ENCODE measurements around the gene TCF12.

Gene TCF12

DNA sequence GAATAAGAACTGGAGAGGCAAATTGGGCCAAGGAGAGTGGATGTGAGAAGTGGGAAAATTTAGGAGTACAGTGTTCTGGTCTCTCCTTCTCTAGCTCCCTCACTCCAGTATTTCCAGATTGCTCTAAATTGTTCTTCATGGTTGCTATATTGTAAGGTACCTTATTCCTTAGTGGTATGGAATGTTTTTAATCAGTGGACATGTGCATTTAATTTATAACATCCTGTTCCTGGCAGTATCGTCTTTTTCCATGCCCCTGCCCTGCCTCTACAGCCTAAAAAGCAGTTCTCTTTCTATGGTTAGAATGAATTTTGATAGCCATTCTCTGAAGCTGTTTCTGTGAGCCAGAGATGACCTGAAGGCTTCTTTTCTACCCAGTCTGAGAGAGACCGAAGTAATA is 180.5 kb downstream of the TCF12 start:
- DNase-seq (ENCODE audit: low spot score in 2 of 2), result no peak
- no peaks in the 10 kb centered on the region for H3K9me3 ChIP-seq
- H3K36me3 ChIP-seq (replicated peaks), result no peaks in the 10 kb centered on the region
- in situ Hi-C loops (cut with MboI; ENCODE audit: low sequenced_read_pairs), result no loop called here
- H3K27me3 ChIP-seq (ENCODE audit: low read depth), result no peaks in the 10 kb centered on the region
- H3K4me1 ChIP-seq, result 0 out of 2 replicates have a peak, but pooled peaks cover 5% of the 10 kb centered on the region
- H3K4me3 ChIP-seq, result no peak overlapping the region

- no peaks in the 10 kb centered on the region for H3K27me3 ChIP-seq (ENCODE audit: low read depth)
- no peak for DNase-seq (ENCODE audit: low spot score in 2 of 2)
- H3K9me3 ChIP-seq, result no peaks in the 10 kb centered on the region
- in situ Hi-C loops (cut with MboI; ENCODE audit: low sequenced_read_pairs), result no loop called here
- H3K4me3 ChIP-seq, result no peak overlapping the region
- no peaks in the 10 kb centered on the region for H3K36me3 ChIP-seq (replicated peaks)
- no peaks in the 10 kb centered on the region for H3K4me1 ChIP-seq
These were observed 181.7 kb downstream of the TCF12 start for GRCh38 chr15:57100136-57100539.

GRCh38 chr15:57102858-57103257 is 184.4 kb downstream of the TCF12 start:
- in situ Hi-C loops (cut with MboI; ENCODE audit: low sequenced_read_pairs), result no loop called here
- H3K4me1 ChIP-seq, result no peaks in the 10 kb centered on the region

GRCh38 chr15:57108296-57108695 is 189.9 kb downstream of the TCF12 start:
- no peak overlapping the region for H3K4me3 ChIP-seq
- H3K9me3 ChIP-seq, result no peaks in the 10 kb centered on the region
- no peak for DNase-seq (ENCODE audit: low spot score in 2 of 2)
- in situ Hi-C loops (cut with MboI; ENCODE audit: low sequenced_read_pairs), result no loop called here
- no peaks in the 10 kb centered on the region for H3K36me3 ChIP-seq (replicated peaks)
- H3K4me1 ChIP-seq, result no peaks in the 10 kb centered on the region
- no peaks in the 10 kb centered on the region for H3K27me3 ChIP-seq (ENCODE audit: low read depth)

More at GRCh38 chr15:57102858-57103257, 184.4 kb downstream of the TCF12 start:
- H3K9me3 ChIP-seq, result no peaks in the 10 kb centered on the region
- no peaks in the 10 kb centered on the region for H3K36me3 ChIP-seq (replicated peaks)
- H3K4me3 ChIP-seq, result no peak overlapping the region
- no peak for DNase-seq (ENCODE audit: low spot score in 2 of 2)
- H3K27me3 ChIP-seq (ENCODE audit: low read depth), result no peaks in the 10 kb centered on the region

- Histone ChIP-seq H3K27me3 (ENCODE audit: low read depth) (no peaks in the 10 kb centered on the region), H3K9me3 (no peaks in the 10 kb centered on the region), H3K4me1 (no peaks in the 10 kb centered on the region), H3K4me3 (no peak overlapping the region), H3K36me3 (replicated peaks) (no peaks in the 10 kb centered on the region)
- in situ Hi-C loops (cut with MboI; ENCODE audit: low sequenced_read_pairs), result no loop called here
- no peak for DNase-seq (ENCODE audit: low spot score in 2 of 2)
These were observed 190.6 kb downstream of the TCF12 start for GRCh38 chr15:57109005-57109404.

GRCh38 chr15:57111002-57111401 is 192.6 kb downstream of the TCF12 start:
- H3K27me3 ChIP-seq (ENCODE audit: low read depth), result no peaks in the 10 kb centered on the region

GRCh38 chr15:57112178-57112577 is 193.7 kb downstream of the TCF12 start:
- H3K4me1 ChIP-seq, result no peaks in the 10 kb centered on the region
- in situ Hi-C loops (cut with MboI; ENCODE audit: low sequenced_read_pairs), result no loop called here

More at GRCh38 chr15:57111002-57111401, 192.6 kb downstream of the TCF12 start:
- in situ Hi-C loops (cut with MboI; ENCODE audit: low sequenced_read_pairs), result no loop called here
- no peaks in the 10 kb centered on the region for H3K36me3 ChIP-seq (replicated peaks)
- no peaks in the 10 kb centered on the region for H3K4me1 ChIP-seq
- H3K4me3 ChIP-seq, result no peak overlapping the region
- no peaks in the 10 kb centered on the region for H3K9me3 ChIP-seq
- DNase-seq (ENCODE audit: low spot score in 2 of 2), result no peak

DNA sequence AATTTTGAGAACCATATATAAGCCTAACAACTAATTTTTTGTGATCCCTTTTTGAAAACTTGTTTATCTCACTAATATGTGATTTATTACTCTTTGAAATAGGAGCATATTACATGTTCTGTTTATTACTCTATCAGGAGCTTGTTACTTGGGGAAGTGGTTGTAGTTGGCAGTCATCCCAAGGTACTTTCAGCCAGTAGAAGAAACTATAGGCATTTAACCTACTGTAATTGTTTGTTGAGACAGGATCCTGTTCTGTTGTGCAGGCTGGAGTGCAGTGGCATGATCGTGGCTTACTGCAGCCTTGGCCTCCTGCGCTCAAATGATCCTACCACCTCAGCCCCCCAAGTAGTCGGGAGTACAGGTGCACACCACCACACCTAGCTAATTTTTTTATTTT is 195.6 kb downstream of the TCF12 start:
- DNase-seq (ENCODE audit: low spot score in 2 of 2), result no peak
- in situ Hi-C loops (cut with MboI; ENCODE audit: low sequenced_read_pairs), result no loop called here
- no peaks in the 10 kb centered on the region for H3K36me3 ChIP-seq (replicated peaks)
- H3K27me3 ChIP-seq (ENCODE audit: low read depth), result no peaks in the 10 kb centered on the region
- no peak overlapping the region for H3K4me3 ChIP-seq
- H3K4me1 ChIP-seq, result peaks cover 8% of the 10 kb centered on the region
- H3K9me3 ChIP-seq, result no peaks in the 10 kb centered on the region

More at GRCh38 chr15:57112178-57112577, 193.7 kb downstream of the TCF12 start:
- DNase-seq (ENCODE audit: low spot score in 2 of 2), result no peak
- H3K27me3 ChIP-seq (ENCODE audit: low read depth), result no peaks in the 10 kb centered on the region
- no peaks in the 10 kb centered on the region for H3K36me3 ChIP-seq (replicated peaks)
- H3K9me3 ChIP-seq, result no peaks in the 10 kb centered on the region
- H3K4me3 ChIP-seq, result no peak overlapping the region

DNA sequence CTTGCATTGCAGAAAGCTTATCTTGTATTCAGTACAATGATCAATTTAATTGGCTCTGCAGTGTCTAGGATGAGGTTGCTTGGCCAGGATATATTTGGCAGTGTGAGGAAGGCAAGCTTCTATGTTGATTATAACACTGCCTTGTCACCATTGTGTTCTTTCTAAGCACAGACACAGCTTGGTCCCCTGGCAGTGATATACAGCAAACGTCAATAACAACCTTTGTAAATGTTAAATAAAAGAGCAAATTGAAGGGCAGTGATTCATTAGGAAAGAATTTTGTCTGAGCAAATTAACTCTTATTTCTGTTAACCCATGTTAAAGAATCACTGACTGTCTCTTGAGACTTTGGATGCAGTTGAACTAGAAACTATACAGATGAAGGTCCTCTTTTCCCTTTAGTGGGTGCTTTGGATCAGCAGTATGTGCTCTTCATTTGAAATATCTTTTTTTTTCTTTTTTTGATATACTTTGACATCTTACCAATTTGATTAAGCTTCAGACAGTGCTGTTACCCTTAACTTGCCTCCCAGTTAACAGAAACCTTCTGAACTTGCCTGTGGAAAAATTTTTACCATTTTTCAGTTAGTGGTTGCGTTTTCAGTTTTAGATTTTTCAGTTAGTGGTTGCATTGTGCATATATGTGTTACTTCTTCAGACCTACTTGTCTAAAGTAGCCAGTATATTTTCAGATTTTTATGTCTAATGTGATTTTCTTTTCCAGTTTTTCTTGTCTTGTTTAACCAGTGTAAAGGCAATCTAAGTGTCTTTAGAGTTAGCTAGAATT is 199.8 kb downstream of the TCF12 start:
- H3K36me3 ChIP-seq (replicated peaks), result no peaks in the 10 kb centered on the region
- H3K27me3 ChIP-seq (ENCODE audit: low read depth), result no peaks in the 10 kb centered on the region
- H3K4me3 ChIP-seq, result no peak overlapping the region
- H3K9me3 ChIP-seq, result no peaks in the 10 kb centered on the region
- in situ Hi-C loops (cut with MboI; ENCODE audit: low sequenced_read_pairs), result no loop called here
- DNase-seq (ENCODE audit: low spot score in 2 of 2), result peak; percentile 14 to 30
- H3K4me1 ChIP-seq, result peaks cover 21% of the 10 kb centered on the region

DNA sequence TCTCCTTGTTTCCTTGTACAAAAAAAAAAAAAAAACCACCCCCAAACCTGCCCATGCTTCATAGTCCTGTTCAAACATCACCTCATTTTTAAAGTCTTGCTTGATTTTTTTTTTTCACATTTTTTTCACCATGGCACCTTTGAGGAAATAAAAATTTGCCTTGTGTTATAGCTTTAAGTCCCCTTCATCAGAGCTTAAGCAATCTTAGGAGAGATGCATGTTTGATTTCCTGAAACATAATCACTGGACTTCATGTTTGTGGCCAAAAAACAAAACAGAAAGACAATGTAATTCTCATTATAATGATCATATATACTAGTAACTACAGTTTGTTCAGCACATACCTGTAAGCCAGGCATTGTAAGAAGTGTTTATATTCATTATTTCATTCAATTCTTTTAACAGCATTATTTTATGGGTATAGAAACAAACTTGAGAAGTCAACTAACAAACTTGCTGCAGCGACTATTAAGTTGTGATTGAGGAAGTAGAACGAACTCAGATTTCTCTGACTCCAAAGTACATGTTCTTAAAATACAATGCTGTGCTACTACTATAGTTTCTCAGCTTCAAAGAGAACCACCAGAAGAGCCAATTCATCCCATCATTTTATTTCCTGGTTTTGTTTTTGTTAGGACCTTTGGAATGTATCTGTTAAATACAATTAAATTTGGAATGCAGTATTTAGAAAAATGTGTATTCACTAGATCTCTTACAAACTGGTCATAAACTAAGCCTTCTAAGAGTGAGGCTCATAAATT is 203.8 kb downstream of the TCF12 start:
- H3K27me3 ChIP-seq (ENCODE audit: low read depth), result no peaks in the 10 kb centered on the region
- H3K4me3 ChIP-seq, result no peak overlapping the region
- no peaks in the 10 kb centered on the region for H3K9me3 ChIP-seq
- in situ Hi-C loops (cut with MboI; ENCODE audit: low sequenced_read_pairs), result no loop called here
- H3K4me1 ChIP-seq, result peaks cover 21% of the 10 kb centered on the region
- H3K36me3 ChIP-seq (replicated peaks), result no peaks in the 10 kb centered on the region
- DNase-seq (ENCODE audit: low spot score in 2 of 2), result peak in 1 of 2 experiments; percentile 42

DNA sequence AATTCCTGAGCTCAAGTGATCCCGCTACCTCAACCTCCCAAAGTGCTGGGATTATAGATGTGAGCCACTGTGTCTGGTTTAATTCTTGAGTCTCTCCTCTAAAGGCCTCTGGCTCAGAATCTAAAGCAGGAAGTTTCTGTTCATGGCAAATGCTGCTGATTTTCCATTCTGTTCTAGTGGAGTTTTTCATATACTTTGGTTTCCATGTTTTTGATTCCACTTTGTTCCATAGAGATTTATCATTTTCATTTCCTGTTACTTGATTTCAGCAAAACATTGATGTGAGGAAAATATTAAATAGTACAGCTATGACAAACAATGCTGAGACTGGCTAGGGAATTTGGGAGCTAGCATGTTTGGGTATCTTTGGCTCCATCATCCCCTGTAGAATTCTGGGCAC is 205.6 kb downstream of the TCF12 start:
- Histone ChIP-seq H3K4me1 (peaks cover 13% of the 10 kb centered on the region), H3K36me3 (replicated peaks) (no peaks in the 10 kb centered on the region), H3K4me3 (no peak overlapping the region), H3K27me3 (ENCODE audit: low read depth) (no peaks in the 10 kb centered on the region), H3K9me3 (no peaks in the 10 kb centered on the region)
- in situ Hi-C loops (cut with MboI; ENCODE audit: low sequenced_read_pairs), result no loop called here
- no peak for DNase-seq (ENCODE audit: low spot score in 2 of 2)

DNA sequence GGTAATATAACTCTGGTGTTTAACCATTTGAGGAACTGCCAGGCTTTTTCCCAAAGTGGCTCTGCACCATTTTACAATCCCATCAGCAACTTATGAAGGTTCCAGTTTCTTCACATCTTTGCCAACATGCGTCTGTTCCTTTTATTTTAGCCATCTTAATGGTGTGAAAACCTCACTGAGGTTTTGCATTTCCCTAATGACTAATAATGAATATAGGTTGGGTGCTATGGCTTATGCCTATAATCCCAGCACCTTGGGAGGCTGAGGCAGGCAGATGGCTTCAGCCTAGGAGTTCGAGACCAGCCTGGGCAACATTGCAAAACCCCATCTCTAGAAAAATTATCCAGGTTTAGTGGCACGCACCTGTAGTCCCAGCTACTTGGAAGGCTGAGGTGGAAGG is 210.6 kb downstream of the TCF12 start:
- Histone ChIP-seq H3K4me3 (no peak overlapping the region), H3K9me3 (no peaks in the 10 kb centered on the region), H3K27me3 (ENCODE audit: low read depth) (no peaks in the 10 kb centered on the region), H3K4me1 (peaks cover 13% of the 10 kb centered on the region), H3K36me3 (replicated peaks) (no peaks in the 10 kb centered on the region)
- DNase-seq (ENCODE audit: low spot score in 2 of 2), result no peak
- in situ Hi-C loops (cut with MboI; ENCODE audit: low sequenced_read_pairs), result no loop called here

- Histone ChIP-seq H3K4me1 (peaks cover 27% of the 10 kb centered on the region), H3K4me3 (no peak overlapping the region), H3K27me3 (ENCODE audit: low read depth) (no peaks in the 10 kb centered on the region), H3K9me3 (no peaks in the 10 kb centered on the region), H3K36me3 (replicated peaks) (no peaks in the 10 kb centered on the region)
- in situ Hi-C loops (cut with MboI; ENCODE audit: low sequenced_read_pairs), result loop anchor here (10.0 kb wide), 1 partner anchor 636 kb away; no protein-coding TSS in a partner anchor
- DNase-seq (ENCODE audit: low spot score in 2 of 2), result no peak
These were observed 212.5 kb downstream of the TCF12 start for GRCh38 chr15:57130956-57131355.
